Inflammatory macrophage treated with lipopolysaccharide for 1 hour (primary cell): ENCODE measurements around the gene ZNF793.

Source experiments
- DNase-seq, 2 donors: peaks; one replicate each; pipeline ENCODE4 v3.0.0-alpha.2; 2020 to 2022

Gene ZNF793

GRCh38 chr19:37572203-37572602 is 65.5 kb downstream of the ZNF793 start:
- DNase-seq, result peak; percentile 5 to 38

DNA sequence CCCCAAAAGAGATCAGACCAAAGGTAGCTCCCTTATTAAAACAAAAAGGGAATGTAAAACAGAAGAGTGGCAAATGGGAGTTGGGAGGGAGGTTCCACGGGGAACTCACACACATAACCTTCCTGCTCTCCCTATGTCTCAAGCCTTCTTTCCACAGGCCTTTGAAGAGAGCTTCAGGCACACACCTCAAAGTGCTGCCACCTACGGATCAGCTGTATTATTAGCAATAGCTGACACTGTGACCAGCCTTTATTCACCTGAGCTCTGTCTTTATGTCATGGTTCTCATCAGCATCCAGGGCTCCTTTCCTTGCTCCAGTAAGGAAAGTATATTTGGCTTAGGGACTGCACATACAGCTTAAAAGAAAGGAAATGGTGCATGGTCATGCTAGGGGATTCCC is 76.6 kb downstream of the ZNF793 start:
- no peak for DNase-seq
